ENCODE measurements around the gene ANAPC2. TPM values are rescaled to one million over a fixed set of nuclear protein-coding genes. Genes with fewer than 3 reads are reported as not detected.
A peak's percentile ranks its signal among the peaks of the same experiment; 100 is the strongest.

Gene ANAPC2
- total and polyA plus RNA-seq, 2 of the 4 experiments (the other 2 are of a cell fraction), result 9.3 to 29.5 TPM

GRCh38 chr9:137194909-137195308 is 6.5 kb upstream of the ANAPC2 start:
- Histone ChIP-seq H4K5ac (ENCODE audit: low read depth, low read length) (no peak overlapping the region), H2BK15ac (ENCODE audit: low read depth, low read length) (no peak overlapping the region), H2BK120ac (ENCODE audit: low read depth, low read length) (no peak overlapping the region), H3K27ac (ENCODE audit: insufficient read depth, low read length) (no peak overlapping the region), H4K91ac (ENCODE audit: insufficient read depth, low read depth, low read length) (no peak overlapping the region), H3K4me3 (ENCODE audit: insufficient read depth, low read depth, low read length) (no peak overlapping the region), H4K20me1 (ENCODE audit: insufficient read depth, low read length) (peaks cover 42% of the 10 kb centered on the region), H3K9me3 (ENCODE audit: control insufficient read depth, insufficient read depth, low read length) (no peaks in the 10 kb centered on the region), H3K27me3 (ENCODE audit: control insufficient read depth, insufficient read depth, low read length) (no peaks in the 10 kb centered on the region), H3K9ac (ENCODE audit: low read depth, low read length) (no peak overlapping the region), H2AFZ (replicated peaks; ENCODE audit: low read length, poor library complexity) (no peak overlapping the region), H3K23ac (ENCODE audit: low read depth, low read length) (no peak overlapping the region), H3K14ac (replicated peaks; ENCODE audit: low read depth, low read length) (no peak overlapping the region), H2AK5ac (ENCODE audit: low read depth, low read length) (no peak overlapping the region), H2BK20ac (ENCODE audit: low read depth, low read length) (no peak overlapping the region), H3K9me1 (ENCODE audit: insufficient read depth, low read length) (no peaks in the 10 kb centered on the region), H3K4me2 (ENCODE audit: low read depth, low read length) (no peak overlapping the region), H3K56ac (ENCODE audit: extremely low read depth, insufficient read depth, low read length) (no peak overlapping the region), H3K79me1 (ENCODE audit: low read depth in 1 of 2, low read length in 2 of 2) (peaks cover 10 to 78% of the 10 kb centered on the region in 2 experiments), H3K36me3 (ENCODE audit: control insufficient read depth, insufficient read depth, low read length) (peaks cover 25% of the 10 kb centered on the region), H2BK5ac (ENCODE audit: low read depth, low read length, poor library complexity, severe bottlenecking) (no peak overlapping the region), H3K4ac (ENCODE audit: low read depth, low read length) (no peak overlapping the region), H3K4me1 (ENCODE audit: control insufficient read depth, insufficient read depth, low read length) (peaks cover 18% of the 10 kb centered on the region), H3K18ac (ENCODE audit: low read depth, low read length) (no peak overlapping the region), H4K8ac (ENCODE audit: low read depth in 2 of 2, low read length in 2 of 2) (no peak overlapping the region), H2AK9ac (replicated peaks; ENCODE audit: low read depth, low read length, poor library complexity) (peak overlapping the region; percentile 84)
- TF ChIP-seq, protein P1, sequence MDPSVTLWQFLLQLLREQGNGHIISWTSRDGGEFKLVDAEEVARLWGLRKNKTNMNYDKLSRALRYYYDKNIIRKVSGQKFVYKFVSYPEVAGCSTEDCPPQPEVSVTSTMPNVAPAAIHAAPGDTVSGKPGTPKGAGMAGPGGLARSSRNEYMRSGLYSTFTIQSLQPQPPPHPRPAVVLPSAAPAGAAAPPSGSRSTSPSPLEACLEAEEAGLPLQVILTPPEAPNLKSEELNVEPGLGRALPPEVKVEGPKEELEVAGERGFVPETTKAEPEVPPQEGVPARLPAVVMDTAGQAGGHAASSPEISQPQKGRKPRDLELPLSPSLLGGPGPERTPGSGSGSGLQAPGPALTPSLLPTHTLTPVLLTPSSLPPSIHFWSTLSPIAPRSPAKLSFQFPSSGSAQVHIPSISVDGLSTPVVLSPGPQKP (IDR thresholded peaks at IDR 0.05; ENCODE audit: borderline replicate concordance, low read depth, low read length), result no peak
- TF ChIP-seq, protein P2, sequence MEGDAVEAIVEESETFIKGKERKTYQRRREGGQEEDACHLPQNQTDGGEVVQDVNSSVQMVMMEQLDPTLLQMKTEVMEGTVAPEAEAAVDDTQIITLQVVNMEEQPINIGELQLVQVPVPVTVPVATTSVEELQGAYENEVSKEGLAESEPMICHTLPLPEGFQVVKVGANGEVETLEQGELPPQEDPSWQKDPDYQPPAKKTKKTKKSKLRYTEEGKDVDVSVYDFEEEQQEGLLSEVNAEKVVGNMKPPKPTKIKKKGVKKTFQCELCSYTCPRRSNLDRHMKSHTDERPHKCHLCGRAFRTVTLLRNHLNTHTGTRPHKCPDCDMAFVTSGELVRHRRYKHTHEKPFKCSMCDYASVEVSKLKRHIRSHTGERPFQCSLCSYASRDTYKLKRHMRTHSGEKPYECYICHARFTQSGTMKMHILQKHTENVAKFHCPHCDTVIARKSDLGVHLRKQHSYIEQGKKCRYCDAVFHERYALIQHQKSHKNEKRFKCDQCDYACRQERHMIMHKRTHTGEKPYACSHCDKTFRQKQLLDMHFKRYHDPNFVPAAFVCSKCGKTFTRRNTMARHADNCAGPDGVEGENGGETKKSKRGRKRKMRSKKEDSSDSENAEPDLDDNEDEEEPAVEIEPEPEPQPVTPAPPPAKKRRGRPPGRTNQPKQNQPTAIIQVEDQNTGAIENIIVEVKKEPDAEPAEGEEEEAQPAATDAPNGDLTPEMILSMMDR (conservative IDR thresholded peaks at IDR 0.05; ENCODE audit: low read depth, low read length), result no peak
- TF ChIP-seq SMC3 (IDR thresholded peaks at IDR 0.05; ENCODE audit: low read depth, low read length) (no peak), BHLHE40 (IDR thresholded peaks at IDR 0.05; ENCODE audit: low read depth, low read length) (no peak), MXI1 (IDR thresholded peaks at IDR 0.05; ENCODE audit: borderline replicate concordance, low read depth, low read length) (no peak), MAFK (IDR thresholded peaks at IDR 0.05; ENCODE audit: low read depth, low read length) (no peak), RFX5 (IDR thresholded peaks at IDR 0.05; ENCODE audit: low read depth, low read length) (no peak), MAZ (IDR thresholded peaks at IDR 0.05; ENCODE audit: borderline replicate concordance, low read depth, low read length) (no peak), POLR2A (IDR thresholded peaks at IDR 0.05; ENCODE audit: low read depth, low read length) (no peak), NFE2L2 (IDR thresholded peaks at IDR 0.05; ENCODE audit: low read depth, low read length) (no peak)
- CTCF ChIA-PET, result interaction anchor here (1.0 kb wide), 1 partner anchor 32 kb away, joined by 3 read pairs; the partner anchor contains the start of gene RNF224
- ATAC-seq (ENCODE audit: low read depth) (no peak), DNase-seq (no peak)
- in situ Hi-C loops (cut with MboI; ENCODE audit: low sequenced_read_pairs) (no loop called here), intact Hi-C loops (cut with micrococcal nuclease) (no loop called here), dilution Hi-C loops (cut with HindIII; ENCODE audit: low sequenced_read_pairs, unreplicated experiment) (no loop called here)
- 86% methylated on average over 9 of the region's 10 CpGs; no CpG with 5 or more reads in 1 of the 2 experiments for WGBS, 2 experiments (ENCODE audit: extremely low coverage in 2 of 2, insufficient read length in 1 of 2)
- no TSS peak for BruUV-seq (replicated peaks)
- POLR2A ChIA-PET (ENCODE audit: unreplicated experiment), result no interaction called here
